Glomerular endothelial cell (primary cell): ENCODE results near the gene WDR86. TPM values are rescaled to one million over a fixed set of nuclear protein-coding genes. Genes with fewer than 3 reads are reported as not detected.

Experiments
- DNase-seq: peaks from one replicate; pipeline ENCODE4 v3.0.0-alpha.2; 2011; ENCODE audit warnings: low read depth, low spot score; ENCODE audit errors: extremely low read depth
- total RNA-seq: library from RNA; depleted of rRNA; stranded (reverse); fragments of >200 nt; gene quantifications from 2 replicates; pipeline ENCODE4 v1.2.3, GENCODE V29; 2015

Gene WDR86
- total RNA-seq, 1 donor from 2014 or later: 4.3 TPM

GRCh38 chr7:151440799-151441445 is 31.1 kb upstream of the WDR86 start:
- DNase-seq: no peak

- DNase-seq: no peak
Observed at GRCh38 chr7:151439855-151440798, 30.3 kb upstream of the WDR86 start, which contains the start of gene CRYGN. Gene CRYGN, minus strand, starts transcription at chr7:151440141. Its CDS starts 224 bp downstream, at chr7:151439917.

- no peak for DNase-seq
Observed at GRCh38 chr7:151438864-151439601, 29.2 kb upstream of the WDR86 start.

GRCh38 chr7:151437866-151438516 is 28.2 kb upstream of the WDR86 start:
- no peak for DNase-seq

- no peak for DNase-seq
Observed at GRCh38 chr7:151437159-151437553, 27.3 kb upstream of the WDR86 start.

- DNase-seq: no peak
Observed at GRCh38 chr7:151436446-151437158, 26.8 kb upstream of the WDR86 start.

- no peak for DNase-seq
Observed at GRCh38 chr7:151435971-151436370, 26.1 kb upstream of the WDR86 start.

- no peak for DNase-seq
Observed at GRCh38 chr7:151435103-151435916, 25.5 kb upstream of the WDR86 start.

- no peak for DNase-seq
Observed at GRCh38 chr7:151434549-151434948, 24.7 kb upstream of the WDR86 start.

GRCh38 chr7:151433721-151434400 is 24.0 kb upstream of the WDR86 start:
- no peak for DNase-seq

- DNase-seq: no peak
Observed at GRCh38 chr7:151432658-151433521, 23.1 kb upstream of the WDR86 start.

- DNase-seq: no peak
Observed at GRCh38 chr7:151431768-151432311, 22.0 kb upstream of the WDR86 start.

GRCh38 chr7:151431281-151431767 is 21.5 kb upstream of the WDR86 start:
- DNase-seq: no peak

GRCh38 chr7:151430391-151431205 is 20.8 kb upstream of the WDR86 start:
- no peak for DNase-seq

GRCh38 chr7:151429560-151430331 is 19.9 kb upstream of the WDR86 start:
- no peak for DNase-seq

GRCh38 chr7:151429237-151429559 is 19.4 kb upstream of the WDR86 start:
- no peak for DNase-seq
